Caco-2 (cell line): ENCODE data around the gene KCTD12. TPM values are rescaled to one million over a fixed set of nuclear protein-coding genes. Genes with fewer than 3 reads are reported as not detected.

Experiments used
- BruUV-seq: library from RNA; stranded (reverse); fragments of 400-500 nt; replicated peaks from 2 replicates; lab custom pipeline; 2021; lab: Mats Ljungman, UMichigan
- CTCF ChIA-PET: fragments of 300-600 bp; sonication (Branson Sonifier 250); formaldehyde crosslinking; loops from one replicate; lab custom pipeline; 2022; ENCODE audit warnings: antibody characterized with exemption; lab: Charles Lee
- POLR2A ChIA-PET: fragments of 300-600 bp; sonication (Branson Sonifier 250); formaldehyde crosslinking; loops from one replicate; lab custom pipeline; 2022; ENCODE audit warnings: antibody characterized with exemption; lab: Charles Lee
- DNase-seq, 2 experiments: peaks; one replicate each; pipeline versions ENCODE4 v3.0.0 to v3.0.0-alpha.2; 2020 to 2022
- H3K27me3 ChIP-seq: replicated peaks from 2 replicates; pipeline ENCODE4 v1.6.0; 2011; ENCODE audit warnings: low read length; ENCODE audit not compliant: control insufficient read depth, insufficient read depth
- H3K36me3 ChIP-seq: 2 replicates; pipeline ENCODE4 v1.5.1; 2011; ENCODE audit warnings: low read length; ENCODE audit not compliant: control insufficient read depth, insufficient read depth
- H3K4me1 ChIP-seq: fragments of 250-450 bp; sonication (Bioruptor Pico); 2 replicates; pipeline ENCODE4 v1.5.1; 2020; ENCODE audit warnings: mild to moderate bottlenecking
- H3K4me3 ChIP-seq: 2 replicates; pipeline ENCODE4 v1.5.1; 2011; ENCODE audit warnings: low read depth, mild to moderate bottlenecking, control low read depth, low read length
- H3K9me3 ChIP-seq: fragments of 250-450 bp; sonication (Bioruptor Pico); 2 replicates; pipeline ENCODE4 v1.5.1; 2020; ENCODE audit warnings: mild to moderate bottlenecking, moderate library complexity
- H3K27ac Mint-ChIP-seq: one replicate; pipeline ENCODE4 v1.8.0; 2022; ENCODE audit warnings: mixed read lengths; ENCODE audit not compliant: unreplicated experiment
- H3K27me3 Mint-ChIP-seq: one replicate; pipeline ENCODE4 v1.8.0; 2022; ENCODE audit warnings: mixed read lengths; ENCODE audit not compliant: insufficient read depth, unreplicated experiment
- H3K36me3 Mint-ChIP-seq: one replicate; pipeline ENCODE4 v1.8.0; 2022; ENCODE audit warnings: mild to moderate bottlenecking, mixed read lengths; ENCODE audit not compliant: insufficient read depth, unreplicated experiment
- H3K4me1 Mint-ChIP-seq: one replicate; pipeline ENCODE4 v1.8.0; 2022; ENCODE audit warnings: low read depth, mixed read lengths; ENCODE audit not compliant: unreplicated experiment
- H3K4me3 Mint-ChIP-seq: one replicate; pipeline ENCODE4 v1.8.0; 2022; ENCODE audit warnings: mild to moderate bottlenecking, moderate library complexity, mixed read lengths; ENCODE audit not compliant: unreplicated experiment
- H3K9me3 Mint-ChIP-seq: one replicate; pipeline ENCODE4 v1.8.0; 2022; ENCODE audit warnings: mixed read lengths; ENCODE audit not compliant: unreplicated experiment
- intact Hi-C: fragments of 100-400 bp; cut with micrococcal nuclease; formaldehyde crosslinking; loops from one replicate; pipeline ENCODE4 v1.10.0; 2022; ENCODE audit not compliant: unreplicated experiment
- total RNA-seq: library from RNA; stranded (reverse); gene quantifications from 2 replicates; pipeline ENCODE4 v1.2.3, GENCODE V29; 2022
- TF ChIP-seq, protein P1 (sequence below), 2 experiments: fragments of 200-600 bp in 1 of 2; IDR thresholded peaks; 1 replicate in 1 of 2; 2 replicates in 1 of 2; pipeline versions ENCODE4 v1.5.1 to v1.8.0; 2011 to 2022; ENCODE audit warnings: antibody characterized with exemption in 1 of 2, control low read depth in 1 of 2, inconsistent platforms in 1 of 2, low read depth in 1 of 2, low read length in 1 of 2, mild to moderate bottlenecking in 1 of 2, moderate library complexity in 1 of 2; ENCODE audit not compliant: insufficient read depth in 1 of 2, severe bottlenecking in 1 of 2, unreplicated experiment in 1 of 2

Gene KCTD12
- total RNA-seq, 1 experiment from 2014 or later: 1.8 TPM

DNA sequence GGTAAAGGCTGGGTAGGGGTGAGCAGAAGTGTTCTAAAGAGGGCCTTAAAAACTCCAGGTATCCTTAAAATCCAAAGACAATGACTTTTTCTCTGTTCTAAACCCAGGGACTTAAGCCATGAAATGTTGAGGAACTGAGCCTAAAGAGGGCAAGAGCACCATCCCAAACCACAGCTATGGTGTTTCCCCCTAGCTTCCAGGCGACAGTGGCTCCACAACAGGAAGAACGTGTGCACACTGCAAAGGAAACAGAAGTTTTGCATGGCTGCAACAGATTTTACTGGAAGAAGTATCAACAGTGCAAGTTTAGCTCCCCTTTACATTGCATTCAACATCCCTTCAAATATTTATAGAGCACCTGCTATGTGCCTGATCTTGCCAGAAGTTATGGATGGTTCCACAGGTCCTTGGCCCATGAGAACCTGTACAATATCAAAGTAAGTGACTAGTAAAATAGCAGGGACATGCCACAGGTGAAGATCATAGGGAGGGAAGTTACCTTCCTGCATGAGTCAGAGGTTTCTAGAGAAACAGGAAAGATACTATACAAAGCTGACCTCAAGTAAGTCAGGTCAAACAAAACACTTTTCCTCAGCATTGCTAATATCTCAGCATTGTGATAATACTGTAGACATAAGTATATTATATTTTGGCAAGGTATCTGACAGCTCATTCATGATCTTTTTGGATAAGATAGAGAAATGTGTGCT lies 8.4 kb upstream of the KCTD12 start:
- H3K27ac Mint-ChIP-seq: no peak overlapping the region
- no peak overlapping the region for H3K4me3 ChIP-seq
- H3K27me3 Mint-ChIP-seq: peaks cover 28% of the 10 kb centered on the region
- H3K36me3 ChIP-seq: no peaks in the 10 kb centered on the region
- no peaks in the 10 kb centered on the region for H3K27me3 ChIP-seq
- no peaks in the 10 kb centered on the region for H3K4me1 ChIP-seq
- H3K4me1 Mint-ChIP-seq: no peaks in the 10 kb centered on the region
- H3K9me3 ChIP-seq: peaks cover 12% of the 10 kb centered on the region
- TF ChIP-seq, protein P1, sequence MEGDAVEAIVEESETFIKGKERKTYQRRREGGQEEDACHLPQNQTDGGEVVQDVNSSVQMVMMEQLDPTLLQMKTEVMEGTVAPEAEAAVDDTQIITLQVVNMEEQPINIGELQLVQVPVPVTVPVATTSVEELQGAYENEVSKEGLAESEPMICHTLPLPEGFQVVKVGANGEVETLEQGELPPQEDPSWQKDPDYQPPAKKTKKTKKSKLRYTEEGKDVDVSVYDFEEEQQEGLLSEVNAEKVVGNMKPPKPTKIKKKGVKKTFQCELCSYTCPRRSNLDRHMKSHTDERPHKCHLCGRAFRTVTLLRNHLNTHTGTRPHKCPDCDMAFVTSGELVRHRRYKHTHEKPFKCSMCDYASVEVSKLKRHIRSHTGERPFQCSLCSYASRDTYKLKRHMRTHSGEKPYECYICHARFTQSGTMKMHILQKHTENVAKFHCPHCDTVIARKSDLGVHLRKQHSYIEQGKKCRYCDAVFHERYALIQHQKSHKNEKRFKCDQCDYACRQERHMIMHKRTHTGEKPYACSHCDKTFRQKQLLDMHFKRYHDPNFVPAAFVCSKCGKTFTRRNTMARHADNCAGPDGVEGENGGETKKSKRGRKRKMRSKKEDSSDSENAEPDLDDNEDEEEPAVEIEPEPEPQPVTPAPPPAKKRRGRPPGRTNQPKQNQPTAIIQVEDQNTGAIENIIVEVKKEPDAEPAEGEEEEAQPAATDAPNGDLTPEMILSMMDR (IDR thresholded peaks at IDR 0.05; ENCODE audit: insufficient read depth in 1 of 2, low read depth in 1 of 2, low read length in 1 of 2, severe bottlenecking in 1 of 2, unreplicated experiment in 1 of 2): no peak
- peaks cover 22% of the 10 kb centered on the region for H3K9me3 Mint-ChIP-seq
- H3K36me3 Mint-ChIP-seq: no peaks in the 10 kb centered on the region
- ChIA-PET POLR2A (no interaction called here), CTCF (interaction anchor here (0.7 kb wide), 1 partner anchor 9 kb away, joined by 3 read pairs; no protein-coding TSS in a partner anchor)
- no peak overlapping the region for H3K4me3 Mint-ChIP-seq
- intact Hi-C loops: no loop called here
- BruUV-seq: no TSS peak
- no peak for DNase-seq

DNA sequence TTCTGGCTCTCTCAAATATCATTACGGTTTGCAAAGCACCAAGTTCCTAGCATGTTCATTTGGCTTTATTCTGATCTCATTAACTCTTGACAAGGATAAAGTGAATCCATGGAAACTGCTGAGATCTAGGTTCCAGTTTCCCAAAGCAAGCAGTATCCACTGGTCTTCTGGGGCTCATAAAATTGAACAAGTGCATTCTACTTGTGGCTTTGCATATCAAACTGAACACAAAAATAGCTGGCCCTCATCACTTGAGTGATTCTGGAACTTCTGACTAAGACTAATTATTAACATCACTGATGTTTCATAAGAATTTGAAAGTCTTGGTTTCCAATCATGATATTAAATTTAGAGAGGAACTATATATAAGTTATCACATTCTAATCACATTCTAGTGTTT lies 6.3 kb upstream of the KCTD12 start:
- Histone ChIP-seq H3K4me1 (no peaks in the 10 kb centered on the region), H3K9me3 (no peaks in the 10 kb centered on the region), H3K36me3 (no peaks in the 10 kb centered on the region), H3K27me3 (no peaks in the 10 kb centered on the region), H3K4me3 (no peak overlapping the region)
- H3K4me3 Mint-ChIP-seq: no peak overlapping the region
- DNase-seq: no peak
- intact Hi-C loops: no loop called here
- TF ChIP-seq, protein P1 (IDR thresholded peaks at IDR 0.05; ENCODE audit: insufficient read depth in 1 of 2, low read depth in 1 of 2, low read length in 1 of 2, severe bottlenecking in 1 of 2, unreplicated experiment in 1 of 2): no peak
- H3K9me3 Mint-ChIP-seq: peaks cover 10% of the 10 kb centered on the region
- no TSS peak for BruUV-seq
- peaks cover 2% of the 10 kb centered on the region for H3K36me3 Mint-ChIP-seq
- H3K27ac Mint-ChIP-seq: no peak overlapping the region
- ChIA-PET POLR2A (no interaction called here), CTCF (no interaction called here)
- H3K27me3 Mint-ChIP-seq: peaks cover 37% of the 10 kb centered on the region
- peaks cover 2% of the 10 kb centered on the region for H3K4me1 Mint-ChIP-seq

DNA sequence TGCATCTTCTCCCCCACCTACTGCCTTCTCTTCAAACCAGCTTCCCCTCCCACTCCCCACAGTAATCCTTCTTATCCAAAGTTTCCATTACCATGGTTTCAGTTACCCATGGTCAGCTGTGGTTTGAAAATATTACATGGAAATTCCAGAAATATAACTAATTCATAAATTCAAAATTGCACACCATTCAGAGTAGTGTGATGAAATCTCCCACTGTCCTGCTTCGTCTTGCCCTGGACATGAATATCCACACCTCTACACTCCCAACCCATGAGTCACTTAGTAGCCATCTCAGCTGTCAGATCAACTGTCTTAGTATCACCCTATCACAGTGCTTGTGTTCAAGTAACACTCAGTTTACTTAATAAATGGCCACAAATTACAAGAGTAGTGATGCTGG lies 3.8 kb upstream of the KCTD12 start:
- intact Hi-C loops: no loop called here
- H3K36me3 ChIP-seq: no peaks in the 10 kb centered on the region
- H3K9me3 ChIP-seq: no peaks in the 10 kb centered on the region
- H3K36me3 Mint-ChIP-seq: peaks cover 10% of the 10 kb centered on the region
- H3K27me3 Mint-ChIP-seq: peaks cover 33% of the 10 kb centered on the region
- 0 out of 2 replicates have a peak, but pooled peaks cover 9% of the 10 kb centered on the region for H3K4me1 ChIP-seq
- no peaks in the 10 kb centered on the region for H3K9me3 Mint-ChIP-seq
- H3K4me3 ChIP-seq: no peak overlapping the region
- TF ChIP-seq, protein P1 (IDR thresholded peaks at IDR 0.05; ENCODE audit: insufficient read depth in 1 of 2, low read depth in 1 of 2, low read length in 1 of 2, severe bottlenecking in 1 of 2, unreplicated experiment in 1 of 2): no peak
- H3K27me3 ChIP-seq: no peaks in the 10 kb centered on the region
- DNase-seq: no peak
- BruUV-seq: no TSS peak
- no peak overlapping the region for H3K27ac Mint-ChIP-seq
- H3K4me3 Mint-ChIP-seq: no peak overlapping the region
- POLR2A ChIA-PET: no interaction called here
- H3K4me1 Mint-ChIP-seq: peaks cover 10% of the 10 kb centered on the region
- CTCF ChIA-PET: no interaction called here
